HAP-1 (cell line): ENCODE data around the gene SHISAL2B.
"Not testable (repeated sequence)": the region's sequence is repeated elsewhere in the genome, so short reads cannot be mapped to it uniquely, and the experiment has no call there.

Source experiments
- DNase-seq, 2 experiments: peaks; one replicate each; pipeline ENCODE4 v3.0.0-alpha.2; 2016 to 2020; ENCODE audit warnings: low spot score in 2 of 2
- H3K27me3 ChIP-seq: fragments of 250-450 bp; sonication (Bioruptor Pico); 2 replicates; pipeline ENCODE4 v1.5.1; 2020; ENCODE audit warnings: low read depth, mild to moderate bottlenecking, moderate library complexity
- H3K36me3 ChIP-seq: fragments of 250-450 bp; sonication (Bioruptor Pico); replicated peaks from 2 replicates; pipeline ENCODE4 v1.5.1; 2020; ENCODE audit warnings: mild to moderate bottlenecking
- H3K4me1 ChIP-seq: fragments of 250-450 bp; sonication (Bioruptor Pico); 2 replicates; pipeline ENCODE4 v1.5.1; 2020; ENCODE audit warnings: mild to moderate bottlenecking
- H3K4me3 ChIP-seq: fragments of 250-450 bp; sonication (Bioruptor Pico); 2 replicates; pipeline ENCODE4 v1.5.1; 2020; ENCODE audit warnings: mild to moderate bottlenecking, moderate library complexity
- H3K9me3 ChIP-seq: fragments of 250-450 bp; sonication (Bioruptor Pico); 2 replicates; pipeline ENCODE4 v1.5.1; 2020; ENCODE audit warnings: mild to moderate bottlenecking, moderate library complexity
- in situ Hi-C: fragments of 300-500 bp; cut with MboI; formaldehyde crosslinking; loops from 3 replicates; pipeline ENCODE4 v1.14.3; 2020; ENCODE audit warnings: low sequenced_read_pairs, inconsistent platforms, mixed read lengths

The SHISAL2B gene

GRCh38 chr5:64678374-64678773 is 11.9 kb upstream of the SHISAL2B start:
- no peaks in the 10 kb centered on the region for H3K4me1 ChIP-seq
- H3K36me3 ChIP-seq = no peaks in the 10 kb centered on the region
- no peak overlapping the region for H3K4me3 ChIP-seq
- H3K9me3 ChIP-seq = no peaks in the 10 kb centered on the region
- DNase-seq = no peak
- in situ Hi-C loops = no loop called here
- no peaks in the 10 kb centered on the region for H3K27me3 ChIP-seq

GRCh38 chr5:64680289-64680688 is 10.0 kb upstream of the SHISAL2B start:
- Histone ChIP-seq H3K27me3 (no peaks in the 10 kb centered on the region), H3K36me3 (no peaks in the 10 kb centered on the region), H3K4me1 (no peaks in the 10 kb centered on the region), H3K4me3 (no peak overlapping the region), H3K9me3 (no peaks in the 10 kb centered on the region)
- no peak for DNase-seq
- in situ Hi-C loops = no loop called here

DNA sequence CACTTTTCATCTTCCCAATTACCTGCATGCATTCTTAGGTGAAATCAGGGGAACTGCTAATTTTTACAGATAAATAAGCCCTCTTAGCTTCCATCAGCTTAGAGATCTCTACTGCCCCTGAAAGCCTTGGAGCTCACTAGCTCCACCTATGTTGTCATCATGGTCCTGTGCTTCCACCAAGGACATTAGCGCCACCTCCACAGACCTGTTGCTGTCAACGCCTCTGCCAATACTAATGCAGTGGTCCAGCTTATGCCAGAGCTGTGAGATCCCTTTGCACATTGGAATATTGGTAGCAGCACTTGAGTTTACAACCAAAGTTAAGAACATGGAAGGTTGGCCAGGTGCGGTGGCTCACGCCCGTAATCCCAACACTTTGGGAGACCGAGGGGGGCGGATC is 7.7 kb upstream of the SHISAL2B start:
- no peak for DNase-seq
- Histone ChIP-seq H3K4me1 (no peaks in the 10 kb centered on the region), H3K27me3 (no peaks in the 10 kb centered on the region), H3K9me3 (no peaks in the 10 kb centered on the region), H3K4me3 (no peak overlapping the region), H3K36me3 (no peaks in the 10 kb centered on the region)
- in situ Hi-C loops = no loop called here

DNA sequence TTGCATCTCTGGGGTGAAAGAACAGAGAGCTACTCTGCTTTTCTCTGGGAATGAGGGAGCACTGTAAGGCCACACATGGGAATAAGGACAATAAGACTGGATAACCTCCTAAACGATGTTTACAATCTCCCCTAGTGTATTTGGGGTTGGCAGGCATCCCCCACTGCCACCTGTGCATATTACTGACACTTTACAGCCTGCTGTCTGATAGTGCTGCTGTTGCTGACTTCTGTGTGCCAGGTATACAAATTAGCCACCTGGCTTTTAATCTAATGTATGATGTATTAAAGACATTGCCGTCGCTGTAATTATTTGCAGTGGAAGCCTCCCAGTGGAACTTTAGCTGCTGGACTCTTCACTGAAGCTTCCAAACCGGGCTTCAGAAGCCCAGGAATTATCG is 4.4 kb upstream of the SHISAL2B start:
- Histone ChIP-seq H3K27me3 (no peaks in the 10 kb centered on the region), H3K36me3 (no peaks in the 10 kb centered on the region), H3K9me3 (no peaks in the 10 kb centered on the region), H3K4me1 (no peaks in the 10 kb centered on the region), H3K4me3 (no peak overlapping the region)
- in situ Hi-C loops = no loop called here
- no peak for DNase-seq

- Histone ChIP-seq H3K36me3 (no peaks in the 10 kb centered on the region), H3K27me3 (no peaks in the 10 kb centered on the region), H3K9me3 (no peaks in the 10 kb centered on the region), H3K4me1 (no peaks in the 10 kb centered on the region), H3K4me3 (no peak overlapping the region)
- in situ Hi-C loops = no loop called here
- DNase-seq = no peak
Measured at GRCh38 chr5:64688391-64688790, 1.9 kb upstream of the SHISAL2B start.

- H3K27me3 ChIP-seq = no peaks in the 10 kb centered on the region
- no peaks in the 10 kb centered on the region for H3K4me1 ChIP-seq
- in situ Hi-C loops = no loop called here
- H3K36me3 ChIP-seq = no peaks in the 10 kb centered on the region
- H3K9me3 ChIP-seq = no peaks in the 10 kb centered on the region
- no peak overlapping the region for H3K4me3 ChIP-seq
- DNase-seq = no peak
Measured at GRCh38 chr5:64688965-64689364, 1.3 kb upstream of the SHISAL2B start.

DNA sequence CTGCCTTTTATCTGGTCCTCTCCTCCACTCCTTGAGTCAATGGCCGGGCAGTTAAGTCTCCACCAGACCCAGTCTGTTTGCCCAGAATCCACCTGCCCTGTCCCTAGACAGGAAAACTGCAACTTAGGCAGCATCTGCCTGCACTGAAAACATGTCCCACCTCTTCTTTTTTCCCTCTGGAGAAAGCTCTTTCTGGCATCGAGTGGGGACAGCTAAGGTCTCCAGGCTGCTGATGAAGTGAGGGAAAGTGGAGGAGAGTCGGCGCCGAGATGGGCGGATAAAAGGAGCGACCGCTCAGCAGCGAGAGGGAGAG is 243 bp upstream of the SHISAL2B start:
- H3K27me3 ChIP-seq = no peaks in the 10 kb centered on the region

DNA sequence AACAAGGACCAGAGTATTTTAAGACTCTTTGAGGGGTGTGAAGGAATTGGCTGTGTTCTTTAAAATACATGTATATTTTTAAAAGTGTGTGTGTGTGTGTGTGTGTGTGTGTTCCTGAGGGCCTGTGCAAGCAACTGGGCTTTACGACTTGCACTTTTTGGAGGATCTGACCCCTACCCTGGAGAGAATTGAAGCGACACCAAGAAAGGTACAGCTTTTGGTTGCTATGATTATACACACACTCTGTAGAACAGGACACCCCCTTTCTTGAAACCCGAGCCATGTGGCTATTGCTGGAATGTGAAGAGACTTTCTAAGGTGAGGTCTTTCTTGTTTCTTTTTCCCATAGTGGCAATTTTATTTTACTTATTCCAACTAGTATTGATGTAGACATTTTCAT is 988 bp downstream of the SHISAL2B start:
- H3K36me3 ChIP-seq = no peaks in the 10 kb centered on the region
- no peaks in the 10 kb centered on the region for H3K9me3 ChIP-seq
- H3K27me3 ChIP-seq = no peaks in the 10 kb centered on the region
- H3K4me3 ChIP-seq = no peak overlapping the region
- no peaks in the 10 kb centered on the region for H3K4me1 ChIP-seq
- DNase-seq = no peak
- in situ Hi-C loops = no loop called here

More for the DNA sequence above, 243 bp upstream of the SHISAL2B start:
- DNase-seq = no peak
- in situ Hi-C loops = no loop called here
- no peaks in the 10 kb centered on the region for H3K36me3 ChIP-seq
- H3K4me3 ChIP-seq = no peak overlapping the region
- no peaks in the 10 kb centered on the region for H3K9me3 ChIP-seq
- no peaks in the 10 kb centered on the region for H3K4me1 ChIP-seq

- Histone ChIP-seq H3K36me3 (no peaks in the 10 kb centered on the region), H3K4me1 (no peaks in the 10 kb centered on the region), H3K27me3 (no peaks in the 10 kb centered on the region), H3K9me3 (peaks cover 3% of the 10 kb centered on the region; the same call in 1 of the 2 replicates), H3K4me3 (no peak overlapping the region)
- DNase-seq = no peak
- in situ Hi-C loops = no loop called here
Measured at GRCh38 chr5:64693636-64694035, 3.3 kb downstream of the SHISAL2B start.

- H3K27me3 ChIP-seq, H3K4me3 ChIP-seq, H3K36me3 ChIP-seq, in situ Hi-C loops, H3K9me3 ChIP-seq, DNase-seq, H3K4me1 ChIP-seq: not testable (repeated sequence)
Measured at GRCh38 chr5:64696414-64696813, 6.1 kb downstream of the SHISAL2B start.

DNA sequence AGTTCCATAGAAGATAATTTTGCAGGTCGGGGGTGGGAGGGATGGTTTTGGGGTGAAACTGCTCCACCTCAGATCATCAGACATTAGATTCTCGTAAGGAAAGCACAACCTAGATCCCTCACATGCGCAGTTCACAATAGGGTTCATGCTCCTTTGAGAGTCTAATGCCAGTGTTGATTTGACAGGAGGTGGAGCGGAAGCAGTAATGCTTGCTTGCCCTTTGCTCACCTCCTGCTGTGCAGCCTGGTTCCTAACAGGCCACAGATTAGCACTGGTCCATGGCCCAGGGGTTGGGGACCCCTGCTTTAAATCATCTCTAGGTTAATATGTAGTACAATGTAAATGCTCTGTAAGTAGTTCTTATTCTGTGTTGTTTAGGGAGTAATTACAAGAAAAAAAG is 10.5 kb downstream of the SHISAL2B start:
- H3K9me3 ChIP-seq = peaks cover 3% of the 10 kb centered on the region; the same call in 1 of the 2 replicates
- no peak for DNase-seq
- no peaks in the 10 kb centered on the region for H3K36me3 ChIP-seq
- no peak overlapping the region for H3K4me3 ChIP-seq
- peaks cover 3% of the 10 kb centered on the region; the same call in 1 of the 2 replicates for H3K27me3 ChIP-seq
- no peaks in the 10 kb centered on the region for H3K4me1 ChIP-seq
- in situ Hi-C loops = no loop called here

DNA sequence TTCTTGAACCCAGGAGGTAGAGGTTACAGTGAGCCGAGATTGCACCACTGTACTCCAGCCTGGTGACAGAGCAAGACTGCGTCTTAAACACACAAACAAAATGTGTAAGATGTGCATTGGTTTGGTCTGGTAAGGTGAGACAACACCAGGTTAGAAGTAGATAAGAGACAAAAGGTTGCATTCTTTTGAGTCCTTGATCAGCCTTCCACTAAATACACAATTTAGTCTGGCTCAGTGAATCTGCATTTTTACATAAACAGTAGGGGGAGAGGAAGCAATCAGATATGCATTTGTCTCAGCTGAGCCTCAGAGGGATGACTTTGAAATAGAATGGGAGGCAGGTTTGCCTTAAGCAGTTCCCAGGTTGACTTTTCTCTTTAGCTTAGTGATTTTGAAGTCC is 15.8 kb downstream of the SHISAL2B start:
- H3K4me1 ChIP-seq, in situ Hi-C loops, H3K27me3 ChIP-seq, H3K9me3 ChIP-seq, H3K4me3 ChIP-seq, DNase-seq, H3K36me3 ChIP-seq: not testable (repeated sequence)

GRCh38 chr5:64707191-64707590 is 16.9 kb downstream of the SHISAL2B start:
- in situ Hi-C loops = no loop called here
- H3K4me3 ChIP-seq = no peak overlapping the region
- no peak for DNase-seq
- peaks cover 3% of the 10 kb centered on the region; the same call in 1 of the 2 replicates for H3K27me3 ChIP-seq
- no peaks in the 10 kb centered on the region for H3K36me3 ChIP-seq
- H3K9me3 ChIP-seq = no peaks in the 10 kb centered on the region
- H3K4me1 ChIP-seq = no peaks in the 10 kb centered on the region

DNA sequence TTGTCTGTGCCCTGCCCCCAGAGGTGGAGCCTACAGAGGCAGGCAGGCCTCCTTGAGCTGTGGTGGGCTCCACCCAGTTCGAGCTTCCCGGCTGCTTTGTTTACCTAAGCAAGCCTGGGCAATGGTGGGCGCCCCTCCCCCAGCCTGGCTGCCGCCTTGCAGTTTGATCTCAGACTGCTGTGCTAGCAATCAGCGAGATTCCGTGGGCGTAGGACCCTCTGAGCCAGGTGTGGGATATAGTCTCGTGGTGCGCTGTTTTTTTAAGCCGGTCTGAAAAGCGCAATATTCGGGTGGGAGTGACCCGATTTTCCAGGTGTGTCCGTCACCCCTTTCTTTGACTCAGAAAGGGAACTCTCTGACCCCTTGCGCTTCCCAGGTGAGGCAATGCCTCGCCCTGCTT is 24.2 kb downstream of the SHISAL2B start:
- H3K27me3 ChIP-seq, DNase-seq, in situ Hi-C loops, H3K9me3 ChIP-seq, H3K36me3 ChIP-seq, H3K4me1 ChIP-seq, H3K4me3 ChIP-seq: not testable (repeated sequence)

GRCh38 chr5:64722588-64722987 is 32.3 kb downstream of the SHISAL2B start:
- Histone ChIP-seq H3K36me3 (peaks cover 6% of the 10 kb centered on the region; the same call in 1 of the 2 replicates), H3K9me3 (no peaks in the 10 kb centered on the region), H3K4me3 (no peak overlapping the region), H3K27me3 (no peaks in the 10 kb centered on the region), H3K4me1 (no peaks in the 10 kb centered on the region)
- no peak for DNase-seq
- in situ Hi-C loops = no loop called here
